H1 (cell line): ENCODE measurements around the gene PAFAH1B1. TPM values are rescaled to one million over a fixed set of nuclear protein-coding genes. Genes with fewer than 3 reads are reported as not detected.

Source experiments
- CTCF ChIA-PET: fragments of 300-600 bp; sonication (Branson Sonifier 250); formaldehyde crosslinking; loops from one replicate; lab custom pipeline; 2021; ENCODE audit not compliant: partially characterized antibody; lab: Charles Lee
- POLR2A ChIA-PET: fragments of 300-600 bp; sonication (Branson Sonifier 250); formaldehyde crosslinking; loops from one replicate; lab custom pipeline; 2021; ENCODE audit warnings: inconsistent platforms; ENCODE audit not compliant: partially characterized antibody; lab: Charles Lee
- DNase-seq, 2 experiments: peaks; one replicate each; pipeline versions ENCODE4 v3.0.0 to v3.0.0-alpha.2; 2010 to 2022; ENCODE audit warnings: low spot score in 2 of 2, low read depth in 1 of 2, mixed read lengths in 1 of 2
- FAIRE-seq: peaks from 2 replicates; lab custom pipeline; 2011; peaks lifted over from hg19 to GRCh38; lab: Jason Lieb, UNC
- H2AFZ ChIP-seq: 2 replicates; pipeline ENCODE4 v1.8.1; 2012; ENCODE audit warnings: low read length, inconsistent platforms
- H2AK5ac ChIP-seq: 2 replicates; pipeline ENCODE4 v1.6.1; 2013; ENCODE audit warnings: low read depth, low read length
- H2BK120ac ChIP-seq: replicated peaks from 2 replicates; pipeline ENCODE3; 2013; ENCODE audit warnings: low read depth, low read length, inconsistent platforms
- H2BK12ac ChIP-seq: 2 replicates; pipeline ENCODE4 v1.6.1; 2013; ENCODE audit warnings: low read depth, low read length
- H2BK15ac ChIP-seq: 2 replicates; pipeline ENCODE4 v1.6.1; 2013; ENCODE audit warnings: low read length
- H2BK20ac ChIP-seq: 2 replicates; pipeline ENCODE4 v1.6.1; 2013; ENCODE audit warnings: low read length
- H2BK5ac ChIP-seq: 2 replicates; pipeline ENCODE4 v1.6.1; 2013; ENCODE audit warnings: low read depth, low read length
- H3K14ac ChIP-seq: 2 replicates; pipeline ENCODE4 v1.6.1; 2013; ENCODE audit warnings: inconsistent platforms; ENCODE audit not compliant: insufficient read length
- H3K18ac ChIP-seq: 2 replicates; pipeline ENCODE4 v1.6.1; 2013; ENCODE audit warnings: low read length; ENCODE audit errors: extremely low read depth
- H3K23ac ChIP-seq: 2 replicates; pipeline ENCODE4 v1.6.1; 2013; ENCODE audit warnings: inconsistent platforms; ENCODE audit not compliant: insufficient read length
- H3K23me2 ChIP-seq: 2 replicates; pipeline ENCODE4 v1.6.1; 2013; ENCODE audit warnings: low read depth, low read length
- H3K27ac ChIP-seq: 2 replicates; pipeline ENCODE4 v1.6.1; 2011; ENCODE audit warnings: low read depth, low read length, inconsistent platforms
- H3K27me3 ChIP-seq, 4 experiments: replicated peaks in 1 of 4; 1 replicate in 1 of 4; 2 replicates in 3 of 4; pipeline versions ENCODE4 v1.6.1 to v1.8.1; 2011 to 2013; ENCODE audit warnings: low read length in 3 of 4, mild to moderate bottlenecking in 3 of 4, inconsistent platforms in 2 of 4, mixed read lengths in 2 of 4, moderate library complexity in 1 of 4; ENCODE audit not compliant: control insufficient read depth in 3 of 4, insufficient read depth in 3 of 4; ENCODE audit errors: extremely low read depth in 1 of 4
- H3K36me3 ChIP-seq, 4 experiments: 2 replicates each; pipeline versions ENCODE4 v1.6.1 to v1.8.1; 2011 to 2013; ENCODE audit warnings: mild to moderate bottlenecking in 4 of 4, low read length in 3 of 4, moderate library complexity in 2 of 4, control low read depth in 1 of 4, inconsistent platforms in 1 of 4; ENCODE audit not compliant: insufficient read depth in 4 of 4, control insufficient read depth in 2 of 4
- H3K4ac ChIP-seq: replicated peaks from 2 replicates; pipeline ENCODE3; 2013; ENCODE audit warnings: low read length, low read depth, mixed read lengths, inconsistent platforms; ENCODE audit not compliant: insufficient read length
- H3K4me1 ChIP-seq, 4 experiments: replicated peaks in 1 of 4; 1 replicate in 1 of 4; 2 replicates in 3 of 4; pipeline versions ENCODE4 v1.6.1 to v1.8.1; 2011 to 2013; ENCODE audit warnings: low read length in 3 of 4, inconsistent platforms in 2 of 4, mixed read lengths in 1 of 4; ENCODE audit not compliant: insufficient read depth in 4 of 4, control insufficient read depth in 3 of 4
- H3K4me2 ChIP-seq, 2 experiments: 2 replicates each; pipeline versions ENCODE4 v1.6.1 to v1.8.1; 2011 to 2013; ENCODE audit warnings: low read depth in 2 of 2, low read length in 2 of 2, control low read depth in 1 of 2, inconsistent platforms in 1 of 2, mild to moderate bottlenecking in 1 of 2; ENCODE audit not compliant: insufficient read depth in 1 of 2
- H3K4me3 ChIP-seq, 4 experiments: fragments of 200-600, 300-600 bp in 1 of 4; sonication (generic), shearing (Covaris generic), sonication (Bioruptor Twin) in 1 of 4; 2 replicates each; pipeline versions ENCODE4 v1.5.1 to v1.8.1; 2011 to 2016; ENCODE audit warnings: low read length in 4 of 4, low read depth in 3 of 4, control low read depth in 2 of 4, inconsistent platforms in 2 of 4, mild to moderate bottlenecking in 2 of 4, mixed read lengths in 1 of 4, moderate library complexity in 1 of 4; ENCODE audit not compliant: insufficient read depth in 2 of 4; ENCODE audit errors: extremely low read depth in 1 of 4
- H3K56ac ChIP-seq: replicated peaks from 2 replicates; pipeline ENCODE3; 2013; ENCODE audit warnings: low read depth, mild to moderate bottlenecking, mixed read lengths, low read length, inconsistent platforms; ENCODE audit not compliant: insufficient read length
- H3K79me1 ChIP-seq: 2 replicates; pipeline ENCODE4 v1.6.1; 2013; ENCODE audit warnings: low read depth, low read length, control low read depth
- H3K79me2 ChIP-seq, 2 experiments: 2 replicates each; pipeline versions ENCODE4 v1.6.1 to v1.8.1; 2012 to 2013; ENCODE audit warnings: low read length in 2 of 2, mild to moderate bottlenecking in 2 of 2, inconsistent platforms in 1 of 2; ENCODE audit not compliant: insufficient read depth in 2 of 2, control insufficient read depth in 1 of 2
- H3K9ac ChIP-seq, 4 experiments: replicated peaks in 1 of 4; 1 replicate in 1 of 4; 2 replicates in 3 of 4; pipeline versions ENCODE4 v1.6.1 to v1.8.1; 2011 to 2013; ENCODE audit warnings: low read depth in 3 of 4, low read length in 3 of 4, control low read depth in 2 of 4, mild to moderate bottlenecking in 2 of 4, moderate library complexity in 2 of 4, inconsistent platforms in 1 of 4; ENCODE audit errors: extremely low read depth in 1 of 4
- H3K9me3 ChIP-seq, 2 experiments: 2 replicates each; pipeline versions ENCODE4 v1.6.1 to v1.8.1; 2012 to 2013; ENCODE audit warnings: mild to moderate bottlenecking in 2 of 2, moderate library complexity in 2 of 2, control low read depth in 1 of 2, inconsistent platforms in 1 of 2, low read depth in 1 of 2, low read length in 1 of 2, mixed read lengths in 1 of 2; ENCODE audit not compliant: insufficient read depth in 2 of 2
- H4K20me1 ChIP-seq, 2 experiments: replicated peaks in 1 of 2; 2 replicates each; pipeline versions ENCODE3 to v1.8.1; 2011 to 2013; ENCODE audit warnings: inconsistent platforms in 2 of 2, low read length in 2 of 2, mild to moderate bottlenecking in 1 of 2; ENCODE audit not compliant: insufficient read depth in 2 of 2, control insufficient read depth in 1 of 2
- H4K5ac ChIP-seq: 2 replicates; pipeline ENCODE4 v1.6.1; 2013; ENCODE audit warnings: low read length, low read depth, mixed read lengths, inconsistent platforms; ENCODE audit not compliant: insufficient read length
- H4K8ac ChIP-seq: 2 replicates; pipeline ENCODE4 v1.8.0; 2013; ENCODE audit warnings: mild to moderate bottlenecking, moderate library complexity, low read length, inconsistent platforms; ENCODE audit not compliant: insufficient read depth; ENCODE audit errors: extremely low read depth
- H4K91ac ChIP-seq: replicated peaks from 2 replicates; pipeline ENCODE3; 2013; ENCODE audit warnings: low read length, mixed read lengths, inconsistent platforms; ENCODE audit not compliant: insufficient read length
- BACH1 ChIP-seq: IDR thresholded peaks from 2 replicates; pipeline ENCODE4 v1.6.1; 2012; ENCODE audit warnings: low read length, improper control_type of control experiment
- FOSL1 ChIP-seq: IDR thresholded peaks from 2 replicates; pipeline ENCODE4 v1.6.1; 2011; ENCODE audit warnings: mild to moderate bottlenecking, low read depth, low read length, moderate library complexity; ENCODE audit not compliant: insufficient read depth
- MAFK ChIP-seq: IDR thresholded peaks from 2 replicates; pipeline ENCODE4 v1.6.1; 2012; ENCODE audit warnings: low read depth, mild to moderate bottlenecking, improper control_type of control experiment, low read length
- POLR2A ChIP-seq, 2 experiments: IDR thresholded peaks; 1 replicate in 1 of 2; 2 replicates in 1 of 2; pipeline ENCODE4 v1.6.1; 2011; ENCODE audit warnings: low read depth in 2 of 2, low read length in 2 of 2, mild to moderate bottlenecking in 2 of 2; ENCODE audit errors: control extremely low read depth in 1 of 2
- RFX5 ChIP-seq: IDR thresholded peaks from 2 replicates; pipeline ENCODE4 v1.6.1; 2011; ENCODE audit warnings: low read depth, low read length, improper control_type of control experiment, borderline replicate concordance
- SAP30 ChIP-seq: fragments of 300-600 bp; sonication (generic); IDR thresholded peaks from 2 replicates; pipeline ENCODE4 v1.7.1; 2012; ENCODE audit warnings: low read length, moderate library complexity, mild to moderate bottlenecking, inconsistent platforms; ENCODE audit not compliant: insufficient read depth, insufficient replicate concordance
- SP2 ChIP-seq: IDR thresholded peaks from 2 replicates; pipeline ENCODE4 v1.6.1; 2012; ENCODE audit warnings: mild to moderate bottlenecking, low read length, inconsistent platforms
- TEAD4 ChIP-seq: IDR thresholded peaks from 2 replicates; pipeline ENCODE4 v1.6.1; 2012; ENCODE audit warnings: low read depth, low read length, inconsistent platforms, mixed read lengths
- ZNF274 ChIP-seq: IDR thresholded peaks from 2 replicates; pipeline ENCODE4 v1.7.0; 2012; ENCODE audit warnings: low read length, borderline replicate concordance; ENCODE audit errors: extremely low read depth
- WGBS, 2 experiments: shearing (Covaris generic) in 1 of 2; methylation state at CpG; one replicate each; pipeline versions ENCODE4 v1.1.6 to v1.1.7; 2013 to 2015; ENCODE audit warnings: low lambda C conversion rate in 2 of 2, mixed read lengths in 2 of 2, inconsistent platforms in 1 of 2, low coverage in 1 of 2, missing lambda C conversion rate in 1 of 2; ENCODE audit not compliant: insufficient replicate concordance in 2 of 2, insufficient coverage in 1 of 2, insufficient read length in 1 of 2; ENCODE audit errors: extremely low coverage in 1 of 2, missing lambda C conversion rate in 1 of 2; 5-methylcytosine and 5-hydroxymethylcytosine counted together
- polyA plus RNA-seq, 7 experiments: library from polyadenylated mRNA; depleted of rRNA in 3 of 7; stranded (reverse) in 5 of 7; unstranded in 2 of 7; fragments of >200 nt in 5 of 7; fragments of 200-250 nt in 2 of 7; gene quantifications; 1 replicate in 5 of 7; 2 replicates in 1 of 7; 4 replicates in 1 of 7; pipeline versions ENCODE4 v1.2.1 to v1.2.3, GENCODE V29; 2011 to 2013; ENCODE audit warnings: missing spikeins in 2 of 7, mixed read lengths in 2 of 7
- total RNA-seq: library from RNA; stranded (reverse); fragmentation: NEBNext Ultra II Directional; extraction: Animal tissue kit (Norgen Biotek cat#: 25700); gene quantifications from 2 replicates; pipeline ENCODE4 v1.2.1, GENCODE V29; 2021
- TF ChIP-seq, protein P1 (sequence below): IDR thresholded peaks from 2 replicates; pipeline ENCODE4 v1.6.1; 2011; ENCODE audit warnings: low read depth, mild to moderate bottlenecking, low read length; ENCODE audit not compliant: insufficient read depth

PAFAH1B1 gene
- total and polyA plus RNA-seq, 2 of the 8 experiments (the other 6 are each of a cell fraction or from before 2014, with no cell fraction given): 42.0 to 152 TPM

DNA sequence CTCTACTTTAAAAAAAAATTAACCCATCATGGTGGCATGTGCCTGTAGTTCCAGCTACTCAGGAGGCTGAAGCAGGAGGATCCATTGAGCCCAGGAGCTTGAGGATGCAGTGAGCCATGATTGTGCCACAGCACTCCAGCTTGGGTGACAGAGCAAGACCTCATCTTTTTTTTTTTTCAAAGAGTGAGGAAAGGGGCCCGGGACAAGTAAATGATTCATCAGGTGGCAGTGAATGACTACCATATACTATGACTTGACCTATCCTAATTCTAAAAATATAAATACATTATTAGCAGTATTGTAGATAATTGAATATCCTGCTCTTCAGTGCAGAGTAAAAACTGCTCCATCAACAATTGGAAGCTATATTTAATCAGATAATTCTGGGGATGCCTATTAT is 62.8 kb downstream of the PAFAH1B1 start:
- no peak overlapping the region for H3K27ac ChIP-seq
- no peaks in the 10 kb centered on the region for H3K79me1 ChIP-seq
- H3K36me3 ChIP-seq: peaks cover 0 to 4% (median 2%) of the 10 kb centered on the region in 4 experiments; a peak in 3 of 8 replicates
- H3K14ac ChIP-seq: no peak overlapping the region
- H3K23me2 ChIP-seq: no peaks in the 10 kb centered on the region
- no peak overlapping the region for H3K23ac ChIP-seq
- H3K4me2 ChIP-seq: no peak overlapping the region
- no peak overlapping the region for H2BK120ac ChIP-seq
- no peak overlapping the region for H2AFZ ChIP-seq
- H4K91ac ChIP-seq: no peak overlapping the region
- DNase-seq (no peak), FAIRE-seq (no peak)
- H4K8ac ChIP-seq: no peak overlapping the region
- no peaks in the 10 kb centered on the region for H3K27me3 ChIP-seq
- no peak overlapping the region for H2AK5ac ChIP-seq
- 0% methylated on average over 1 of the region's 1 CpG; no CpG with 5 or more reads in 1 of the 2 experiments for WGBS, 2 experiments
- ChIA-PET POLR2A (interaction anchor here (0.6 to 2.2 kb wide), 4 partner anchors 9 to 32 kb away, joined by 3 to 6 read pairs (median 4); no protein-coding TSS in a partner anchor), CTCF (interaction anchor here (1.0 to 1.4 kb wide), 3 partner anchors 10 to 18 kb away, joined by 3 to 4 read pairs (median 4); no protein-coding TSS in a partner anchor)
- H2BK12ac ChIP-seq: no peak overlapping the region
- H3K56ac ChIP-seq: no peak overlapping the region
- H2BK20ac ChIP-seq: no peak overlapping the region
- H2BK5ac ChIP-seq: no peak overlapping the region
- H4K5ac ChIP-seq: no peak overlapping the region
- no peak overlapping the region for H3K9ac ChIP-seq
- H3K18ac ChIP-seq: no peak overlapping the region
- peaks cover 2 to 6% of the 10 kb centered on the region in 2 experiments for H4K20me1 ChIP-seq
- no peak overlapping the region for H2BK15ac ChIP-seq
- H3K4ac ChIP-seq: no peak overlapping the region
- H3K4me1 ChIP-seq: no peaks in the 10 kb centered on the region
- no peak overlapping the region for H3K4me3 ChIP-seq
- peaks cover 5 to 69% of the 10 kb centered on the region in 2 experiments; a peak in 3 of 4 replicates for H3K79me2 ChIP-seq
- H3K9me3 ChIP-seq: no peaks in the 10 kb centered on the region
- TF ChIP-seq TEAD4: no peak
- no peak for TF ChIP-seq POLR2A (IDR thresholded peaks at IDR 0.05; ENCODE audit: control extremely low read depth in 1 of 2, low read depth in 2 of 2, low read length in 2 of 2)
- TF ChIP-seq RFX5: no peak
- no peak for TF ChIP-seq SP2
- TF ChIP-seq MAFK: no peak
- no peak for TF ChIP-seq BACH1
- TF ChIP-seq, protein P1, sequence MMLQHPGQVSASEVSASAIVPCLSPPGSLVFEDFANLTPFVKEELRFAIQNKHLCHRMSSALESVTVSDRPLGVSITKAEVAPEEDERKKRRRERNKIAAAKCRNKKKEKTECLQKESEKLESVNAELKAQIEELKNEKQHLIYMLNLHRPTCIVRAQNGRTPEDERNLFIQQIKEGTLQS: no peak
- no peak for TF ChIP-seq ZNF274
- TF ChIP-seq SAP30: no peak
- TF ChIP-seq FOSL1: no peak
